ENCODE data around the gene NME7. TPM values are rescaled to one million over a fixed set of nuclear protein-coding genes. Genes with fewer than 3 reads are reported as not detected.

The NME7 gene
- total and polyA plus RNA-seq, 2 experiments from 2014 or later: 39.1 to 48.5 TPM

DNA sequence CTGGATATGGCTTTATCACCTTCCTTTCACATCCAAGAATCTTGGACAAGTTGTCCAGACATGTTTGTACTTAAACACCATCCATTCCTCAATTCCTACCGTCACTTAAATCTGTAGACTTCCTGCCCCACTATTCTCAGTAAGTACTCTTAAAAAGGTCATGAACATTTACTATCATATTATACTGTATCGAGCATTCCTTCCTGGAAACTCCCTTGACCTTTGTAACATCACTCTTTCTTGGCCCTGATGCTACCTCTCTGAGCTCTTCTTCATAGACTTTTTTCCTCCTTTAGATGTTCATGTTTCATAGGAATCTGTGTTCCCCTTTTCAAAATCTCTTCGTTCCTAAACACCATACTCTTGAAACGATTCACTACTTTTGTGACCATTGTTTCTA, 15.9 kb upstream of the NME7 start:
- no peak for ATAC-seq

More for the DNA sequence above, 15.9 kb upstream of the NME7 start:
- TF ChIP-seq, protein P1, sequence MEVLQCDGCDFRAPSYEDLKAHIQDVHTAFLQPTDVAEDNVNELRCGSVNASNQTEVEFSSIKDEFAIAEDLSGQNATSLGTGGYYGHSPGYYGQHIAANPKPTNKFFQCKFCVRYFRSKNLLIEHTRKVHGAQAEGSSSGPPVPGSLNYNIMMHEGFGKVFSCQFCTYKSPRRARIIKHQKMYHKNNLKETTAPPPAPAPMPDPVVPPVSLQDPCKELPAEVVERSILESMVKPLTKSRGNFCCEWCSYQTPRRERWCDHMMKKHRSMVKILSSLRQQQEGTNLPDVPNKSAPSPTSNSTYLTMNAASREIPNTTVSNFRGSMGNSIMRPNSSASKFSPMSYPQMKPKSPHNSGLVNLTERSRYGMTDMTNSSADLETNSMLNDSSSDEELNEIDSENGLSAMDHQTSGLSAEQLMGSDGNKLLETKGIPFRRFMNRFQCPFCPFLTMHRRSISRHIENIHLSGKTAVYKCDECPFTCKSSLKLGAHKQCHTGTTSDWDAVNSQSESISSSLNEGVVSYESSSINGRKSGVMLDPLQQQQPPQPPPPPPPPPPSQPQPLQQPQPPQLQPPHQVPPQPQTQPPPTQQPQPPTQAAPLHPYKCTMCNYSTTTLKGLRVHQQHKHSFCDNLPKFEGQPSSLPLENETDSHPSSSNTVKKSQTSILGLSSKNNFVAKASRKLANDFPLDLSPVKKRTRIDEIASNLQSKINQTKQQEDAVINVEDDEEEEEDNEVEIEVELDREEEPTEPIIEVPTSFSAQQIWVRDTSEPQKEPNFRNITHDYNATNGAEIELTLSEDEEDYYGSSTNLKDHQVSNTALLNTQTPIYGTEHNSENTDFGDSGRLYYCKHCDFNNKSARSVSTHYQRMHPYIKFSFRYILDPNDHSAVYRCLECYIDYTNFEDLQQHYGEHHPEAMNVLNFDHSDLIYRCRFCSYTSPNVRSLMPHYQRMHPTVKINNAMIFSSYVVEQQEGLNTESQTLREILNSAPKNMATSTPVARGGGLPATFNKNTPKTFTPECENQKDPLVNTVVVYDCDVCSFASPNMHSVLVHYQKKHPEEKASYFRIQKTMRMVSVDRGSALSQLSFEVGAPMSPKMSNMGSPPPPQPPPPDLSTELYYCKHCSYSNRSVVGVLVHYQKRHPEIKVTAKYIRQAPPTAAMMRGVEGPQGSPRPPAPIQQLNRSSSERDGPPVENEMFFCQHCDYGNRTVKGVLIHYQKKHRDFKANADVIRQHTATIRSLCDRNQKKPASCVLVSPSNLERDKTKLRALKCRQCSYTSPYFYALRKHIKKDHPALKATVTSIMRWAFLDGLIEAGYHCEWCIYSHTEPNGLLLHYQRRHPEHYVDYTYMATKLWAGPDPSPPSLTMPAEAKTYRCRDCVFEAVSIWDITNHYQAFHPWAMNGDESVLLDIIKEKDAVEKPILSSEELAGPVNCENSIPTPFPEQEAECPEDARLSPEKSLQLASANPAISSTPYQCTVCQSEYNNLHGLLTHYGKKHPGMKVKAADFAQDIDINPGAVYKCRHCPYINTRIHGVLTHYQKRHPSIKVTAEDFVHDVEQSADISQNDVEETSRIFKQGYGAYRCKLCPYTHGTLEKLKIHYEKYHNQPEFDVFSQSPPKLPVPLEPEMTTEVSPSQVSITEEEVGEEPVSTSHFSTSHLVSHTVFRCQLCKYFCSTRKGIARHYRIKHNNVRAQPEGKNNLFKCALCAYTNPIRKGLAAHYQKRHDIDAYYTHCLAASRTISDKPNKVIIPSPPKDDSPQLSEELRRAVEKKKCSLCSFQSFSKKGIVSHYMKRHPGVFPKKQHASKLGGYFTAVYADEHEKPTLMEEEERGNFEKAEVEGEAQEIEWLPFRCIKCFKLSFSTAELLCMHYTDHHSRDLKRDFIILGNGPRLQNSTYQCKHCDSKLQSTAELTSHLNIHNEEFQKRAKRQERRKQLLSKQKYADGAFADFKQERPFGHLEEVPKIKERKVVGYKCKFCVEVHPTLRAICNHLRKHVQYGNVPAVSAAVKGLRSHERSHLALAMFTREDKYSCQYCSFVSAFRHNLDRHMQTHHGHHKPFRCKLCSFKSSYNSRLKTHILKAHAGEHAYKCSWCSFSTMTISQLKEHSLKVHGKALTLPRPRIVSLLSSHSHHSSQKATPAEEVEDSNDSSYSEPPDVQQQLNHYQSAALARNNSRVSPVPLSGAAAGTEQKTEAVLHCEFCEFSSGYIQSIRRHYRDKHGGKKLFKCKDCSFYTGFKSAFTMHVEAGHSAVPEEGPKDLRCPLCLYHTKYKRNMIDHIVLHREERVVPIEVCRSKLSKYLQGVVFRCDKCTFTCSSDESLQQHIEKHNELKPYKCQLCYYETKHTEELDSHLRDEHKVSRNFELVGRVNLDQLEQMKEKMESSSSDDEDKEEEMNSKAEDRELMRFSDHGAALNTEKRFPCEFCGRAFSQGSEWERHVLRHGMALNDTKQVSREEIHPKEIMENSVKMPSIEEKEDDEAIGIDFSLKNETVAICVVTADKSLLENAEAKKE (CRISPR knock-in tag; IDR thresholded peaks at IDR 0.05): no peak
- TF ChIP-seq EZH2 (IDR thresholded peaks at IDR 0.05; ENCODE audit: low read depth, unreplicated experiment) (no peak), CREB1 (CRISPR knock-in tag; IDR thresholded peaks at IDR 0.05; ENCODE audit: low read depth) (no peak), NANOG (IDR thresholded peaks at IDR 0.05; ENCODE audit: borderline replicate concordance) (no peak), POLR2AphosphoS5 (IDR thresholded peaks at IDR 0.05; ENCODE audit: low read depth) (no peak), JUNB (IDR thresholded peaks at IDR 0.05; ENCODE audit: unreplicated experiment) (no peak), EZH2phosphoT487 (IDR thresholded peaks at IDR 0.05; ENCODE audit: unreplicated experiment) (no peak), ZNF114 (CRISPR knock-in tag; IDR thresholded peaks at IDR 0.05) (no peak), ZNF331 (CRISPR knock-in tag; IDR thresholded peaks at IDR 0.05; ENCODE audit: low read depth) (no peak), STAT1 (IDR thresholded peaks at IDR 0.05; ENCODE audit: unreplicated experiment) (no peak)
- TF ChIP-seq, protein P2, sequence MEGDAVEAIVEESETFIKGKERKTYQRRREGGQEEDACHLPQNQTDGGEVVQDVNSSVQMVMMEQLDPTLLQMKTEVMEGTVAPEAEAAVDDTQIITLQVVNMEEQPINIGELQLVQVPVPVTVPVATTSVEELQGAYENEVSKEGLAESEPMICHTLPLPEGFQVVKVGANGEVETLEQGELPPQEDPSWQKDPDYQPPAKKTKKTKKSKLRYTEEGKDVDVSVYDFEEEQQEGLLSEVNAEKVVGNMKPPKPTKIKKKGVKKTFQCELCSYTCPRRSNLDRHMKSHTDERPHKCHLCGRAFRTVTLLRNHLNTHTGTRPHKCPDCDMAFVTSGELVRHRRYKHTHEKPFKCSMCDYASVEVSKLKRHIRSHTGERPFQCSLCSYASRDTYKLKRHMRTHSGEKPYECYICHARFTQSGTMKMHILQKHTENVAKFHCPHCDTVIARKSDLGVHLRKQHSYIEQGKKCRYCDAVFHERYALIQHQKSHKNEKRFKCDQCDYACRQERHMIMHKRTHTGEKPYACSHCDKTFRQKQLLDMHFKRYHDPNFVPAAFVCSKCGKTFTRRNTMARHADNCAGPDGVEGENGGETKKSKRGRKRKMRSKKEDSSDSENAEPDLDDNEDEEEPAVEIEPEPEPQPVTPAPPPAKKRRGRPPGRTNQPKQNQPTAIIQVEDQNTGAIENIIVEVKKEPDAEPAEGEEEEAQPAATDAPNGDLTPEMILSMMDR (conservative IDR thresholded peaks at IDR 0.05; ENCODE audit: low read depth in 2 of 2): no peak
- TF ChIP-seq, protein P3, sequence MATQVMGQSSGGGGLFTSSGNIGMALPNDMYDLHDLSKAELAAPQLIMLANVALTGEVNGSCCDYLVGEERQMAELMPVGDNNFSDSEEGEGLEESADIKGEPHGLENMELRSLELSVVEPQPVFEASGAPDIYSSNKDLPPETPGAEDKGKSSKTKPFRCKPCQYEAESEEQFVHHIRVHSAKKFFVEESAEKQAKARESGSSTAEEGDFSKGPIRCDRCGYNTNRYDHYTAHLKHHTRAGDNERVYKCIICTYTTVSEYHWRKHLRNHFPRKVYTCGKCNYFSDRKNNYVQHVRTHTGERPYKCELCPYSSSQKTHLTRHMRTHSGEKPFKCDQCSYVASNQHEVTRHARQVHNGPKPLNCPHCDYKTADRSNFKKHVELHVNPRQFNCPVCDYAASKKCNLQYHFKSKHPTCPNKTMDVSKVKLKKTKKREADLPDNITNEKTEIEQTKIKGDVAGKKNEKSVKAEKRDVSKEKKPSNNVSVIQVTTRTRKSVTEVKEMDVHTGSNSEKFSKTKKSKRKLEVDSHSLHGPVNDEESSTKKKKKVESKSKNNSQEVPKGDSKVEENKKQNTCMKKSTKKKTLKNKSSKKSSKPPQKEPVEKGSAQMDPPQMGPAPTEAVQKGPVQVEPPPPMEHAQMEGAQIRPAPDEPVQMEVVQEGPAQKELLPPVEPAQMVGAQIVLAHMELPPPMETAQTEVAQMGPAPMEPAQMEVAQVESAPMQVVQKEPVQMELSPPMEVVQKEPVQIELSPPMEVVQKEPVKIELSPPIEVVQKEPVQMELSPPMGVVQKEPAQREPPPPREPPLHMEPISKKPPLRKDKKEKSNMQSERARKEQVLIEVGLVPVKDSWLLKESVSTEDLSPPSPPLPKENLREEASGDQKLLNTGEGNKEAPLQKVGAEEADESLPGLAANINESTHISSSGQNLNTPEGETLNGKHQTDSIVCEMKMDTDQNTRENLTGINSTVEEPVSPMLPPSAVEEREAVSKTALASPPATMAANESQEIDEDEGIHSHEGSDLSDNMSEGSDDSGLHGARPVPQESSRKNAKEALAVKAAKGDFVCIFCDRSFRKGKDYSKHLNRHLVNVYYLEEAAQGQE (IDR thresholded peaks at IDR 0.05; ENCODE audit: unreplicated experiment): no peak
- TF ChIP-seq, protein P4, sequence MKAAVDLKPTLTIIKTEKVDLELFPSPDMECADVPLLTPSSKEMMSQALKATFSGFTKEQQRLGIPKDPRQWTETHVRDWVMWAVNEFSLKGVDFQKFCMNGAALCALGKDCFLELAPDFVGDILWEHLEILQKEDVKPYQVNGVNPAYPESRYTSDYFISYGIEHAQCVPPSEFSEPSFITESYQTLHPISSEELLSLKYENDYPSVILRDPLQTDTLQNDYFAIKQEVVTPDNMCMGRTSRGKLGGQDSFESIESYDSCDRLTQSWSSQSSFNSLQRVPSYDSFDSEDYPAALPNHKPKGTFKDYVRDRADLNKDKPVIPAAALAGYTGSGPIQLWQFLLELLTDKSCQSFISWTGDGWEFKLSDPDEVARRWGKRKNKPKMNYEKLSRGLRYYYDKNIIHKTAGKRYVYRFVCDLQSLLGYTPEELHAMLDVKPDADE (IDR thresholded peaks at IDR 0.05): no peak
- no peaks in the 10 kb centered on the region for H3K4me1 Mint-ChIP-seq
- H3K4me3 Mint-ChIP-seq: no peak overlapping the region
- Histone ChIP-seq H2AFZ (no peak overlapping the region), H4K20me1 (replicated peaks; ENCODE audit: insufficient read depth) (no peaks in the 10 kb centered on the region), H3K4me1 (ENCODE audit: insufficient read depth) (no peaks in the 10 kb centered on the region), H3F3A (replicated peaks; ENCODE audit: low read depth) (no peaks in the 10 kb centered on the region), H3K9me2 (ENCODE audit: insufficient read depth) (no peaks in the 10 kb centered on the region), H3K4me3 (no peak overlapping the region), H3K27me3 (ENCODE audit: insufficient read depth) (no peaks in the 10 kb centered on the region), H3K27ac (ENCODE audit: low read depth) (no peak overlapping the region), H3K4me2 (no peak overlapping the region), H3K79me2 (replicated peaks; ENCODE audit: insufficient read depth) (no peaks in the 10 kb centered on the region), H3K36me3 (ENCODE audit: insufficient read depth) (peaks cover 16% of the 10 kb centered on the region; the same call in 1 of the 2 replicates)
- H3K36me3 Mint-ChIP-seq (ENCODE audit: low read depth): peaks cover 3% of the 10 kb centered on the region; the same call in 2 of the 3 replicates
- no peaks in the 10 kb centered on the region for H3K27me3 Mint-ChIP-seq (ENCODE audit: insufficient read depth, low read depth, poor library complexity)
- no peak overlapping the region for H3K27ac Mint-ChIP-seq
- H3K9me3 Mint-ChIP-seq: no peaks in the 10 kb centered on the region
- DNase-seq (ENCODE audit: low spot score): no peak
